ENCODE measurements around the gene SSTR4. TPM values are rescaled to one million over a fixed set of nuclear protein-coding genes. Genes with fewer than 3 reads are reported as not detected.

Gene SSTR4
- total and polyA plus RNA-seq, 5 donors = not detected

DNA sequence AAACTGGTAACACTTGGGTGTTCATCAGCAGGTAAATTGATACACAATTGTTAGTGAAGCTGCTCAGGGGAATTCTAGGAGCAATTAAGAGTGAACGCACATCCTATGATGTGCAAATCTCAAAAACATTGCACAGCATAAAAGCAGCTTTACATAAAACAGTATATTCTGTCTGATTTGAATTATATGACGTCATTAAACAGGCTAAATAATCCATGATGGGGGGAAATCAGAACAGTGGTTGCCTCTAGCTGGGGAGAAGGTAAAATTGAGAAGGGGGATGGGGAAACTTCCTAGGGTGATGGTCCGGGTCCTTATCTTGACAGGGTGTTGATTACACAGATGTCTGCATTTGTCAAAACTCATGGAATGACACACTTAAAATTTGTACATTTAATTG is 31.7 kb downstream of the SSTR4 start:
- 87% methylated on average over 3 of the region's 3 CpGs for WGBS
- ATAC-seq = no peak
- DNase-seq = no peak
- H3K9me3 ChIP-seq (ENCODE audit: control insufficient read depth, low read length) = no peaks in the 10 kb centered on the region
- no peak overlapping the region for H3K4me3 ChIP-seq (ENCODE audit: low read length)
- no peaks in the 10 kb centered on the region for H3K27me3 ChIP-seq (ENCODE audit: control insufficient read depth, insufficient read depth)
- H3K4me1 ChIP-seq (ENCODE audit: control insufficient read depth, insufficient read depth, low read length) = peaks cover 6% of the 10 kb centered on the region
- H3K27ac ChIP-seq (ENCODE audit: low read length) = no peak overlapping the region
- intact Hi-C loops (cut with DNase I) = loop anchor here in 2 of 4 donors (10.0 kb wide), 2 partner anchors 168 to 372 kb away; no protein-coding TSS in a partner anchor

DNA sequence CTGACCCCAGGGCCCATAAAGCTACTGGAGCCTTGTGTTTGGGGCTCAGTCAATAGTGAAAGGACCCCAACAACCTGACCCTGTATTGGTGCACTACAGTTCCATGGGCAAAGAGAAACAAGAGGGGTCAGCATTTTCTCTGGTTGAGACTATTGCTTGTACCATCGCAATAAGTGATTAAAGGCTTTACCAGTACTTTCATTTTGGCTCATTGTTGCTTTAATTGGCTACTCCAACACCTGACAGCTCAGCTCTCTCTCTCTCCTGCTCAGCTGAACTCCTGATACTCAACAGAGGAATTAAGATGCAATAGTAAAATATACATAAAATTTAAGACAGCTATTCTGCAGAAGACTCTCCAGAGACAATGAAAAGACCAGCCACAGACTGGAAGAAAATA is 33.2 kb downstream of the SSTR4 start:
- intact Hi-C loops (cut with DNase I) = loop anchor here in 2 of 4 donors (10.0 kb wide), 2 partner anchors 167 to 373 kb away; no protein-coding TSS in a partner anchor
- Histone ChIP-seq H3K27ac (ENCODE audit: low read length) (no peak overlapping the region), H3K4me3 (ENCODE audit: low read length) (no peak overlapping the region), H3K4me1 (ENCODE audit: control insufficient read depth, insufficient read depth, low read length) (no peaks in the 10 kb centered on the region), H3K27me3 (ENCODE audit: control insufficient read depth, insufficient read depth) (no peaks in the 10 kb centered on the region), H3K9me3 (ENCODE audit: control insufficient read depth, low read length) (no peaks in the 10 kb centered on the region)
- ATAC-seq = no peak
- 94% methylated on average over 1 of the region's 1 CpG for WGBS
- DNase-seq = no peak

DNA sequence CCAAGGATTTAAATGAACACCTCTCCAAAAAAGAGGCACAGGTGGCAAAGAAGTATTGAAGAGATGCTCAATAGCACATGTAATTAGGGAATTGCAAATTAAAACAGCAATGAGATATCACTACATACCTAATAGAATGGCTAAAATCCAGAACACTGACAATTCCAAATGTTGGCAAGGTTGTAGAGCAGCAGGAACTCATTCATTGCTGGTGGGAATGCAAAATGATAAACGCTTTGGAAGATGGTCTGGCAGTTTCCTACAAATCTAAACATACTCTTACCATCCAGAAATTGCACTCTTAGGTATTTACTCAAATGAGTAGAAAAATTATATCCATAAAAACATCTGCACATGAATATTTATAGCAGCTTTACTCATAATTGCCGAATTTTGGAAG is 34.0 kb downstream of the SSTR4 start:
- H3K4me1 ChIP-seq (ENCODE audit: control insufficient read depth, insufficient read depth, low read length) = no peaks in the 10 kb centered on the region
- ATAC-seq = no peak
- no peak overlapping the region for H3K4me3 ChIP-seq (ENCODE audit: low read length)
- H3K27ac ChIP-seq (ENCODE audit: low read length) = no peak overlapping the region
- H3K9me3 ChIP-seq (ENCODE audit: control insufficient read depth, low read length) = no peaks in the 10 kb centered on the region
- no peak for DNase-seq
- WGBS = 96% methylated on average over 2 of the region's 2 CpGs
- no peaks in the 10 kb centered on the region for H3K27me3 ChIP-seq (ENCODE audit: control insufficient read depth, insufficient read depth)
- intact Hi-C loops (cut with DNase I) = loop anchor here in 2 of 4 donors (10.0 kb wide), 2 partner anchors 166 to 374 kb away; no protein-coding TSS in a partner anchor

DNA sequence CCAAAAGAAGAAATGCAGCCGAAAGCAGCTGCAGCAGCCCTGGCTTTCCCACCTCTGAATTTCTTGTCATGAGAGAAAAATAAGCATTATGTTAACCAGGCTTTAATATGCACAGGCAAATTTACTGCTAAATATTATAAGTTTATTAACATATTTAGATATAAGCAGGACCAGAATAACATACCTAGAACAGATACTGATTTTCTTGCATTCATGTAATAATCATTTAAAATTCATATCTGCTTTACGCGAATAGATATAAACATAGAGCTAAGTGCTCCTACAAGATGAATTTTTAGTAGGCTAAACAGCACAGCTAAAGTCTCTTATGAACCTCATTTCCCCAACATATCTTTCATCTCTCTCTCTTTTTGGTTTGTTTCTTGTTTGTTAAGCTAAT is 36.3 kb downstream of the SSTR4 start:
- no peaks in the 10 kb centered on the region for H3K9me3 ChIP-seq (ENCODE audit: control insufficient read depth, low read length)
- intact Hi-C loops (cut with DNase I) = no loop called here
- H3K27ac ChIP-seq (ENCODE audit: low read length) = no peak overlapping the region
- WGBS = 79% methylated on average over 3 of the region's 3 CpGs
- no peaks in the 10 kb centered on the region for H3K4me1 ChIP-seq (ENCODE audit: control insufficient read depth, insufficient read depth, low read length)
- no peak overlapping the region for H3K4me3 ChIP-seq (ENCODE audit: low read length)
- DNase-seq (no peak), ATAC-seq (no peak)
- no peaks in the 10 kb centered on the region for H3K27me3 ChIP-seq (ENCODE audit: control insufficient read depth, insufficient read depth)

DNA sequence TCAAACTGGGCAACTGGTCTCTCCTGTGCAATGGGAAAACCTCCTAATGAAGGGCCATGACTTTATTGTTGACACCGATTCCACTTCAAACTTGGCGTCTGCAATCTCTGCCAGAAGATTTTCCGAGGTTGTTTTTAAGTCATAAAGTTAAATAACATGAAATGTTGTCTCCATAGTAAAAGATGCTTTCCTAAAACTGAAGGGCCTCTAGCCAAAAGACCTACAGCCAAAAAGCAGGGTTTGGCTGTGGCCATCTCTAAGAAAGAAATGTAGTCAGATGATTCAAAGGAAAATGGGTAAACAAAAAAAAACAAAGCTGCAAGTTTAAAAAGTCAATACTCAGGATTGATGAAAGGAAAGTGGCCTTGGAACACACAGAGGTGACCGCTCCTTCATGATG is 36.9 kb downstream of the SSTR4 start:
- intact Hi-C loops (cut with DNase I) = no loop called here
- Histone ChIP-seq H3K9me3 (ENCODE audit: control insufficient read depth, low read length) (no peaks in the 10 kb centered on the region), H3K27me3 (ENCODE audit: control insufficient read depth, insufficient read depth) (no peaks in the 10 kb centered on the region), H3K4me3 (ENCODE audit: low read length) (no peak overlapping the region), H3K4me1 (ENCODE audit: control insufficient read depth, insufficient read depth, low read length) (no peaks in the 10 kb centered on the region), H3K27ac (ENCODE audit: low read length) (no peak overlapping the region)
- ATAC-seq (no peak), DNase-seq (no peak)
- 82% methylated on average over 4 of the region's 4 CpGs for WGBS

DNA sequence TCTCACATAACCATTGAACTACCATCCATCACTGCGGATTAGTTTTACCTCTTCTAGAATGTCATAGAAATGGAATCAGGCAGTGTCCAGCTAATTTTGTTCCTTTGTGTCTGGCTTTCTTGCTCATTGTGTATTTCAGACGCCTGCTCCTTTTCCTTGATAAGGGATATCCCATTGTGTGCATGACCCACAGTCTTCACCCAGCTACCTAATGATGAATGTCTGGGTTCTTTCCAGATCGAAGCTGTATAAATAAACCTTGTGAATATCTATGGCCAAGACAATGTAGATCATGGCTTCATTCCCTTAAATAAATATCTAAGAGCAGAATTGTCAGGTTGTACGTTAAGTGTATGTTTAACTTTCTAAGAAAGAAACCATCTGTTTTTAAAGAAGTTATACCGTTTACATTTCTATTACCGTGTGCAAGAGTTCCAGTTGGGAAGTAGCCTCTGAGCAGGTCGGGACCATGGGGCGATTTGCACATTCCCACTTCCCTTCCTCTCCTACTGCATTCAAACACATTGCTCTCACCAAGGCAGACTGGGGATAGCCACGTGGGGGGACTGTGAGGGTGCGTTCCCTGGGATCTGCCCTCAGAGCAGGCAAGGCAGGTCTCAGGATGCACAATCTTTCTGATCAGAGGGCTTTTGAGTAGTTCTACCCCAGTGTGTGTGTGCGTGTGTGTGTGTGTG is 37.9 kb downstream of the SSTR4 start:
- 68% methylated on average over 11 of the region's 11 CpGs for WGBS
- Histone ChIP-seq H3K27me3 (ENCODE audit: control insufficient read depth, insufficient read depth) (no peaks in the 10 kb centered on the region), H3K9me3 (ENCODE audit: control insufficient read depth, low read length) (no peaks in the 10 kb centered on the region), H3K27ac (ENCODE audit: low read length) (no peak overlapping the region), H3K4me1 (ENCODE audit: control insufficient read depth, insufficient read depth, low read length) (no peaks in the 10 kb centered on the region), H3K4me3 (ENCODE audit: low read length) (no peak overlapping the region)
- intact Hi-C loops (cut with DNase I) = no loop called here
- no peak for DNase-seq
- ATAC-seq = peak; percentile 51 to 87

DNA sequence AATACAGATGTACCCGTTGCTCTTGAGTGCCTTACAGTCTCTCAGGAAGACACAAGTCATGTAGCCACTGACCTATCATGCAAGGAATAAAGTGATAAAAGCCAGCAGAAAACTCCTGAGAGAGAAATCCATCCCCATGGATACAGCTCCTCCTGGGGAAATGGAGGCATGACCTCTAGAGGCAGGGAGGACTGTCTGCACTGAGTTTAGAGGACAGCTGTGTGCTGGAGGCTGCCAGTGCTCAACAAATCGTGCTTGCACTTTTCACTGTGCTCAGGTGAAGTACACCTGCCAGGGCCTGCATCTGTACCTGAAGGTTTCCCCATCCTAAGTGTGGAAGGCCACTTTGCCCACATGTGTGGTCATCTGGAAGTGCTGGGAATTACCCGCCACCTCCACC is 38.9 kb downstream of the SSTR4 start:
- intact Hi-C loops (cut with DNase I) = no loop called here
- 91% methylated on average over 3 of the region's 3 CpGs for WGBS

DNA sequence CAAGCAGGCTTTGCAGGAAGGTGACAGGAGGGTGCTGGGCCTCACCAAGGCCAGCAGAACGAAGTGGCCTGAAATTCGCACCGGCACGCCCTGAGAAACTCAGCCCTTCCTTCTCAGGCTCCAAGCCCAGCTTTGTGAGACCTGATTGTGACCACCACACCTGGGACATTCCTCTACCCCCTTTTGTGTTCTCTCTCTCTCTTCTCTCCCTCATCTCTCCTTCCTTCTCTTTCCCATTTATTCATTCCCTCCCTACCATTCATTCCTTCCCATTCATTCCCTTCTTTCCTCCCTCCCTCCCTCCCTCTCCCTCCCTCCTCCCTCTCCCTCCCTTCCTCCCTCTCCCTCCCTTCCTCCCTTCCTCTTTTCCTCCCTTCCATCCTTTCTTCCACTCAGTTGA is 42.2 kb downstream of the SSTR4 start:
- Histone ChIP-seq H3K27me3 (ENCODE audit: control insufficient read depth, insufficient read depth) (no peaks in the 10 kb centered on the region), H3K4me1 (ENCODE audit: control insufficient read depth, insufficient read depth, low read length) (no peaks in the 10 kb centered on the region), H3K4me3 (ENCODE audit: low read length) (no peak overlapping the region), H3K9me3 (ENCODE audit: control insufficient read depth, low read length) (no peaks in the 10 kb centered on the region), H3K27ac (ENCODE audit: low read length) (no peak overlapping the region)
- intact Hi-C loops (cut with DNase I) = no loop called here
- DNase-seq = no peak
- ATAC-seq = no peak
- WGBS = 69% methylated on average over 4 of the region's 4 CpGs

More for the DNA sequence above, 38.9 kb downstream of the SSTR4 start:
- Histone ChIP-seq H3K27me3 (ENCODE audit: control insufficient read depth, insufficient read depth) (no peaks in the 10 kb centered on the region), H3K4me1 (ENCODE audit: control insufficient read depth, insufficient read depth, low read length) (no peaks in the 10 kb centered on the region), H3K4me3 (ENCODE audit: low read length) (no peak overlapping the region), H3K9me3 (ENCODE audit: control insufficient read depth, low read length) (no peaks in the 10 kb centered on the region), H3K27ac (ENCODE audit: low read length) (no peak overlapping the region)
- no peak for ATAC-seq
- no peak for DNase-seq

DNA sequence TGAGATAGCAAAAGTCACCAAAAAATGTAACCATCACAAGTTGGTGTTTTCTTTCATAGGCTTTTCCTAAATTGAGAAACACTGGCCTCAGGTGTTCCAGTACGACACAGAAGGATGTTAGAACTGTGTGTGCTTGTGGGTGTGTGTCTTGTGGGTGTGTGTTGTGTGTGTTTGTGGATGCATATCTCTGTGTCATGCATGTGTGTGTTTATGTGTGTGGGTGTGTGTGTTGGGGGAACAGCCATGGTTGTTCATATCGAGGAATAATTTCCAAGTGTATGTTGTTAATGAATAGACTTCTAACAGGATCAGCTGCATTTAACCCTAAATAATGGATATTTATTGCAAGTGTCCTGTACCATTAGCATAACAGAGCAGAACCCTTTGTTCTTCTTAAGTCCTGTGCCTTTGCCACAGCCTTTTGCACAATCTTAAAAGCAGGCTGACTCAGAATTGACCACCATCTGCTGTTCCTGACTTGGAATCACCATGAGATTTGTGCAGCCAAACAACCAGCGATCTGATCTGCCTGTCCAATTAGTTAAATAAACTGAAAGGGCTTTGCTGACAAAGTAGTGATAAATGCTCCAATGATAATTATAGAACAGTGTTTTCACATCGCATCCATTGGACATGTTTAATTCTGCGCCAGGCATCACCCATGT is 43.4 kb downstream of the SSTR4 start:
- ATAC-seq = no peak
- intact Hi-C loops (cut with DNase I) = no loop called here
- WGBS = 69% methylated on average over 5 of the region's 5 CpGs

DNA sequence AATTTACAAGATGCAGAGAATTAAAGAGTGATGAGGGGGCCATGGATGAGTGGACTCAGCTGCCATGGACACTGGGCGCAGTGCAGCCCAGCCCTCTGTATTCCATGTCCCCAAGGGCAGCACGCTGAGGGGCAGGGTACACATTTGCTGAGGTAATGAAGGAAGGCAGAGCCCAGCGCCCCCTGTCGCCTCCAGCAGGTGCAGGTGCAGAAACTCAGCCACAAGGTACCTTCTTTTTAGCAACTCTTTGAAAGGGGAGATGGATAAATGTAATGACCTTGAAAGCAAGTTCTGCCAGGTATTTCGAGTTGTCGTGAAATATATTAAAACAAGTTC is 43.9 kb downstream of the SSTR4 start:
- DNase-seq = no peak
- no peak for ATAC-seq
- WGBS = 75% methylated on average over 6 of the region's 6 CpGs
- H3K4me1 ChIP-seq (ENCODE audit: control insufficient read depth, insufficient read depth, low read length) = no peaks in the 10 kb centered on the region
- no peak overlapping the region for H3K4me3 ChIP-seq (ENCODE audit: low read length)
- no peak overlapping the region for H3K27ac ChIP-seq (ENCODE audit: low read length)
- H3K27me3 ChIP-seq (ENCODE audit: control insufficient read depth, insufficient read depth) = no peaks in the 10 kb centered on the region
- intact Hi-C loops (cut with DNase I) = no loop called here
- H3K9me3 ChIP-seq (ENCODE audit: control insufficient read depth, low read length) = no peaks in the 10 kb centered on the region

More for the DNA sequence above, 43.4 kb downstream of the SSTR4 start:
- Histone ChIP-seq H3K27me3 (ENCODE audit: control insufficient read depth, insufficient read depth) (no peaks in the 10 kb centered on the region), H3K9me3 (ENCODE audit: control insufficient read depth, low read length) (no peaks in the 10 kb centered on the region), H3K4me3 (ENCODE audit: low read length) (no peak overlapping the region), H3K27ac (ENCODE audit: low read length) (no peak overlapping the region), H3K4me1 (ENCODE audit: control insufficient read depth, insufficient read depth, low read length) (no peaks in the 10 kb centered on the region)
- DNase-seq = no peak

DNA sequence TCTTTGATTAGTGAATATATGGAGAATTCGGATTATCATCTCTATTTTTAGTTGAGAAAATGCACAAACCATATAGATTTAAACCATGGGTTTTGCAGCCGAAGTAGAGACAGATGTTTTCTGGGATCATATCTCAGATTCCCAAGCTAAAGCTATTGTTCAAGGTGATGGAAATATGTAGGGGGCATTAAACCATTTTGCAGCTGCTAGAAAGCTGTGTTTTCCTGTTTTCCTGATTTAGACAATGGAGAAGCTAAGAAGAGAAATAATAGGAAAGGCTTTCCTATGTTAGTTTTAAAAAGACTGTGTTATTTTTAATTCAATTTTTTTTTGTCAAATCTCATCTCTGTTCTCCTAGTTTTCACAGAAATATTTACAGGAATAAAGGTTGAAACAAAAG is 44.8 kb downstream of the SSTR4 start:
- H3K4me1 ChIP-seq (ENCODE audit: control insufficient read depth, insufficient read depth, low read length) = no peaks in the 10 kb centered on the region
- no peaks in the 10 kb centered on the region for H3K27me3 ChIP-seq (ENCODE audit: control insufficient read depth, insufficient read depth)
- ATAC-seq (no peak), DNase-seq (no peak)
- 62% methylated on average over 2 of the region's 2 CpGs for WGBS
- H3K4me3 ChIP-seq (ENCODE audit: low read length) = no peak overlapping the region
- intact Hi-C loops (cut with DNase I) = no loop called here
- H3K9me3 ChIP-seq (ENCODE audit: control insufficient read depth, low read length) = no peaks in the 10 kb centered on the region
- no peak overlapping the region for H3K27ac ChIP-seq (ENCODE audit: low read length)
